ENCODE measurements around the gene TRIM31. TPM values are rescaled to one million over a fixed set of nuclear protein-coding genes. Genes with fewer than 3 reads are reported as not detected.

The TRIM31 gene
- polyA plus RNA-seq, 1 donor (not counting 4 experiments of a cell fraction or from before 2014, with no cell fraction given), result not detected

DNA sequence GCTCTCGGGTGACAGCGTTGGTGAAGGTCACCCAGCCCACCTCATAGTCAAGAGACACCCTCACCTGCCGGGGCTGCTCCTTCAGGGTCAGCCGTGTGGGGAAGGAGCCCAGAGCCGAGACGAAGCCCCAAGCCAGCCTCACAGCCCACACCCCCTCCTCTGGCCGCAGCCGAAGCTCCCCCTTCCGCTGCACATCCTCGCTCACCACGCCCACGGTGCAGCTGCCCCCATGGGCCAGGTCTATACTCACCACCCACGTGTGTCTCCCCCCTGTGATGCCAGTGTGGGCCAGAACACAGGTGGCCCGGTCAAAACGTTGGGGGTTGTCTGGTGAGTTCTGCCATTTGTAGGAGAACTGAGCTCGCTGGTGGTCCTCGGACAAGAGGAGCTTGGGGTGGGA lies 41.2 kb upstream of the TRIM31 start:
- Histone ChIP-seq H3K27ac (ENCODE audit: control insufficient read depth, insufficient read depth, low read length) (no peak overlapping the region), H3K4me2 (ENCODE audit: control insufficient read depth, extremely low read depth, insufficient read depth, low read depth, low read length) (no peak overlapping the region), H4K20me1 (ENCODE audit: control insufficient read depth, extremely low read depth, insufficient read depth, low read length) (no peaks in the 10 kb centered on the region), H3K9me3 (ENCODE audit: control insufficient read depth, low read depth, low read length) (no peaks in the 10 kb centered on the region), H3K4me3 (ENCODE audit: control insufficient read depth in 2 of 3, extremely low read depth in 1 of 3, insufficient read depth in 2 of 3, low read depth in 1 of 3, low read length in 3 of 3) (no peak overlapping the region), H3K9ac (ENCODE audit: control insufficient read depth, extremely low read depth, insufficient read depth, low read length) (no peak overlapping the region), H3K4me1 (ENCODE audit: control insufficient read depth, extremely low read depth, insufficient read depth, low read length) (peaks cover 26% of the 10 kb centered on the region), H2AFZ (ENCODE audit: control insufficient read depth, low read length) (no peak overlapping the region), H3K36me3 (ENCODE audit: control insufficient read depth in 2 of 2, extremely low read depth in 1 of 2, insufficient read depth in 2 of 2, low read length in 2 of 2) (no peaks in the 10 kb centered on the region), H3K79me2 (ENCODE audit: control insufficient read depth, insufficient read depth, low read length) (no peaks in the 10 kb centered on the region), H3K27me3 (ENCODE audit: control insufficient read depth, extremely low read depth, insufficient read depth, low read length) (peaks cover 9% of the 10 kb centered on the region), H3K9me1 (ENCODE audit: control insufficient read depth, extremely low read depth, insufficient read depth, low read length) (no peaks in the 10 kb centered on the region)
- no peak for DNase-seq (ENCODE audit: low read depth, low spot score)
- dilution Hi-C loops (cut with MboI; ENCODE audit: extremely low pct_ligation_motif_present, low sequenced_read_pairs), result no loop called here
- FAIRE-seq, result no peak
- no peak for TF ChIP-seq EZH2 (IDR thresholded peaks at IDR 0.05; ENCODE audit: low read length)
- no peak for TF ChIP-seq CTCF (optimal IDR thresholded peaks at IDR 0.05 in 1 of 3, IDR thresholded peaks at IDR 0.05 in 1 of 3, conservative IDR thresholded peaks at IDR 0.05 in 1 of 3; ENCODE audit: extremely low read depth in 1 of 3, insufficient read depth in 2 of 3, low read length in 3 of 3)

GRCh38 chr6:30152910-30153610 lies 40.2 kb upstream of the TRIM31 start:
- DNase-seq (ENCODE audit: low read depth, low spot score) (no peak), FAIRE-seq (no peak)
- H3K36me3 ChIP-seq (ENCODE audit: control insufficient read depth in 2 of 2, extremely low read depth in 1 of 2, insufficient read depth in 2 of 2, low read length in 2 of 2), result no peaks in the 10 kb centered on the region
- H3K9ac ChIP-seq (ENCODE audit: control insufficient read depth, extremely low read depth, insufficient read depth, low read length), result no peak overlapping the region
- no peak overlapping the region for H3K27ac ChIP-seq (ENCODE audit: control insufficient read depth, insufficient read depth, low read length)
- no peak overlapping the region for H3K4me2 ChIP-seq (ENCODE audit: control insufficient read depth, extremely low read depth, insufficient read depth, low read depth, low read length)
- dilution Hi-C loops (cut with MboI; ENCODE audit: extremely low pct_ligation_motif_present, low sequenced_read_pairs), result no loop called here
- H3K79me2 ChIP-seq (ENCODE audit: control insufficient read depth, insufficient read depth, low read length), result no peaks in the 10 kb centered on the region
- peaks cover 26% of the 10 kb centered on the region for H3K4me1 ChIP-seq (ENCODE audit: control insufficient read depth, extremely low read depth, insufficient read depth, low read length)
- H3K4me3 ChIP-seq (ENCODE audit: control insufficient read depth in 2 of 3, extremely low read depth in 1 of 3, insufficient read depth in 2 of 3, low read depth in 1 of 3, low read length in 3 of 3), result no peak overlapping the region
- TF ChIP-seq EZH2 (IDR thresholded peaks at IDR 0.05; ENCODE audit: low read length) (no peak), CTCF (optimal IDR thresholded peaks at IDR 0.05 in 1 of 3, IDR thresholded peaks at IDR 0.05 in 1 of 3, conservative IDR thresholded peaks at IDR 0.05 in 1 of 3; ENCODE audit: extremely low read depth in 1 of 3, insufficient read depth in 2 of 3, low read length in 3 of 3) (no peak)
- H3K9me3 ChIP-seq (ENCODE audit: control insufficient read depth, low read depth, low read length), result no peaks in the 10 kb centered on the region
- H4K20me1 ChIP-seq (ENCODE audit: control insufficient read depth, extremely low read depth, insufficient read depth, low read length), result no peaks in the 10 kb centered on the region
- no peak overlapping the region for H2AFZ ChIP-seq (ENCODE audit: control insufficient read depth, low read length)
- H3K9me1 ChIP-seq (ENCODE audit: control insufficient read depth, extremely low read depth, insufficient read depth, low read length), result no peaks in the 10 kb centered on the region
- peaks cover 9% of the 10 kb centered on the region for H3K27me3 ChIP-seq (ENCODE audit: control insufficient read depth, extremely low read depth, insufficient read depth, low read length)

Data from keratinocyte (primary cell).